Sigmoid colon (tissue), 4 donors: ENCODE measurements around the gene RRP1.

Source experiments
- EP300 ChIP-seq, 4 donors: sonication (generic); formaldehyde crosslinking; IDR thresholded peaks; one replicate each; pipeline ENCODE4 v1.6.1; 2017; ENCODE audit warnings: antibody characterized with exemption in 4 of 4
- POLR2A ChIP-seq, 2 donors: fragments of 450-650 bp; IDR thresholded peaks; one replicate each; pipeline ENCODE4 v1.6.1; 2016; ENCODE audit warnings: antibody characterized with exemption in 2 of 2, mild to moderate bottlenecking in 2 of 2, moderate library complexity in 2 of 2

GRCh38 chr21:43744725-43745124 lies 44.7 kb upstream of the RRP1 start:
- no peak for TF ChIP-seq EP300 (IDR thresholded peaks at IDR 0.05)
- TF ChIP-seq POLR2A (IDR thresholded peaks at IDR 0.05), result no peak
